Kidney (tissue), 14 donors: ENCODE measurements around the gene INF2. TPM values are rescaled to one million over a fixed set of nuclear protein-coding genes. Genes with fewer than 3 reads are reported as not detected.

Experiments
- DNase-seq, 5 donors: peaks; one replicate each; pipeline ENCODE4 v3.0.0-alpha.2; 2013 to 2020
- FAIRE-seq: peaks from 2 replicates; lab custom pipeline; 2012; peaks lifted over from hg19 to GRCh38; lab: Jason Lieb, UNC
- H3K27ac ChIP-seq, 2 donors: one replicate each; pipeline ENCODE4 v1.7.0; 2013; ENCODE audit warnings: low read depth in 2 of 2, low read length in 2 of 2, inconsistent platforms in 1 of 2
- H3K27me3 ChIP-seq: one replicate; pipeline ENCODE4 v1.7.1; 2013; ENCODE audit warnings: low read length, inconsistent platforms; ENCODE audit not compliant: control insufficient read depth, insufficient read depth
- H3K36me3 ChIP-seq, 3 donors: one replicate each; pipeline versions ENCODE4 v1.7.0 to v1.7.1; 2013; ENCODE audit warnings: low read length in 3 of 3, control low read depth in 1 of 3, inconsistent platforms in 1 of 3; ENCODE audit not compliant: insufficient read depth in 3 of 3, control insufficient read depth in 2 of 3
- H3K4me1 ChIP-seq, 3 donors: one replicate each; pipeline versions ENCODE4 v1.7.0 to v1.7.1; 2013; ENCODE audit warnings: low read length in 3 of 3, inconsistent platforms in 1 of 3, low read depth in 1 of 3; ENCODE audit not compliant: control insufficient read depth in 2 of 3, insufficient read depth in 2 of 3
- H3K4me3 ChIP-seq, 3 donors: one replicate each; pipeline versions ENCODE4 v1.7.0 to v1.8.1; 2013; ENCODE audit warnings: low read length in 3 of 3, control low read depth in 1 of 3, inconsistent platforms in 1 of 3
- H3K9ac ChIP-seq, 3 donors: one replicate each; pipeline versions ENCODE4 v1.7.0 to v1.7.1; 2013; ENCODE audit warnings: low read length in 3 of 3, control low read depth in 1 of 3, inconsistent platforms in 1 of 3
- H3K9me3 ChIP-seq, 3 donors: one replicate each; pipeline versions ENCODE4 v1.7.0 to v1.7.1; 2013; ENCODE audit warnings: low read length in 3 of 3, control low read depth in 1 of 3, inconsistent platforms in 1 of 3; ENCODE audit not compliant: control insufficient read depth in 2 of 3, insufficient read depth in 1 of 3
- intact Hi-C: fragments of 100-400 bp; cut with DNase I; formaldehyde crosslinking; loops from one replicate; pipeline ENCODE4 v1.11.1; 2022
- polyA plus RNA-seq: library from polyadenylated mRNA; stranded (reverse); fragments of 350-450 nt; fragmentation: Illumina TruSeq; extraction: RNeasy Lipid Tissue Mini Kit (QIAGEN cat#74804); gene quantifications from one replicate; pipeline ENCODE4 v1.2.3, GENCODE V29; 2014; ENCODE audit warnings: low read depth, low replicate concordance; ENCODE audit not compliant: insufficient read depth
- total RNA-seq: library from RNA; stranded (reverse); fragmentation: NEBNext Ultra II Directional; extraction: Animal tissue kit (Norgen Biotek cat#: 25700); gene quantifications from one replicate; pipeline ENCODE4 v1.2.1, GENCODE V29; 2021
- TF ChIP-seq, protein P1 (sequence below): IDR thresholded peaks from 3 replicates; pipeline ENCODE4 v1.5.1; 2012; ENCODE audit warnings: mild to moderate bottlenecking, moderate library complexity, borderline replicate concordance; ENCODE audit not compliant: insufficient read depth; ENCODE audit errors: extremely low read depth
- donor health status: control.
- donor health status: control.
- donor health status: control.
- donor health status: control.
- donor health status: control.
- donor health status: DM: yes; HTN: yes; CAD: no.
- donor health status: Normal renal cell carcinoma (clear cell type).

INF2 gene
- total and polyA plus RNA-seq, 2 donors from 2014 or later, result 58.5 to 82.7 TPM

DNA sequence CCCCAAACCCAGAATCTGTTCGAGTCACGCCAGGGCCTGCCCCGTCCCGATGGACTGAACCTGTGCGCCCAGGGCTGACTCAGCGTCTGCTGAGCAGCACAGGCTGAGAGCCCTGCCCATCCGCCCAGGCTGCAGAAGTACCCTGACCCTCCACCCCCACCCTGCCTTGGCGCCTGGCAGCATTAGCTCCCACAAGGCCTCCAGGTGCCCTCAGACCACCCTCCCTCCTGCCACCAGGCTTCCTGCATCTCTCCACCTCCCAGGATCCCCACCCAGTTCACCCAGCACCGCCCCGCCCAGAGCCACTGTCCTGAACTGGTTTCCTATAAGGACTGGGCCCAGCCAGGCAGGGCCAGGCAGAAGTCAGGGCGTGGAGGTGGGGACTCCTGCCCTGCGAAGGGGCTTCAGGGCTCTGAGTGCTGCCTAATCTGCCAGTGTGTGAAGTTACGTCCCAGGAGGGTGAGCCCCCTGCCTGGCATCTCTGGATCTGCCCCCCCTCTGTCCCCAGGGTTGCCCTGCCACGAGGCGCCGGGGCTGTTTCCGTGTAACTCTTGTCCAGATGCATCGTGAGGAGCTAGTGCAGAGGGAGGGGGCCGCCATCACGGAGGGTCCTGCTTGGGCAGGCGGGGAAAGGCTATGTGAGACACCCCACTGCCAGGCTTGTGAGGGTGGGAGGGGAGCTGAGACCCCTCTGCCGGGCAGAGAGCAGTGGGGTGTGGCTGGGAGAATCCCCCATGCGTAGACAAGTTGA is 43.7 kb downstream of the INF2 start:
- Histone ChIP-seq H3K36me3 (no peaks in the 10 kb centered on the region), H3K4me3 (no peak overlapping the region), H3K27ac (peak overlapping the region; percentile 16 to 32), H3K27me3 (no peaks in the 10 kb centered on the region), H3K9ac (no peak overlapping the region), H3K9me3 (no peaks in the 10 kb centered on the region), H3K4me1 (peaks cover 0 to 40% (median 13%) of the 10 kb centered on the region in 3 donors)
- no peak for DNase-seq
- FAIRE-seq, result no peak
- intact Hi-C loops, result no loop called here
- TF ChIP-seq, protein P1, sequence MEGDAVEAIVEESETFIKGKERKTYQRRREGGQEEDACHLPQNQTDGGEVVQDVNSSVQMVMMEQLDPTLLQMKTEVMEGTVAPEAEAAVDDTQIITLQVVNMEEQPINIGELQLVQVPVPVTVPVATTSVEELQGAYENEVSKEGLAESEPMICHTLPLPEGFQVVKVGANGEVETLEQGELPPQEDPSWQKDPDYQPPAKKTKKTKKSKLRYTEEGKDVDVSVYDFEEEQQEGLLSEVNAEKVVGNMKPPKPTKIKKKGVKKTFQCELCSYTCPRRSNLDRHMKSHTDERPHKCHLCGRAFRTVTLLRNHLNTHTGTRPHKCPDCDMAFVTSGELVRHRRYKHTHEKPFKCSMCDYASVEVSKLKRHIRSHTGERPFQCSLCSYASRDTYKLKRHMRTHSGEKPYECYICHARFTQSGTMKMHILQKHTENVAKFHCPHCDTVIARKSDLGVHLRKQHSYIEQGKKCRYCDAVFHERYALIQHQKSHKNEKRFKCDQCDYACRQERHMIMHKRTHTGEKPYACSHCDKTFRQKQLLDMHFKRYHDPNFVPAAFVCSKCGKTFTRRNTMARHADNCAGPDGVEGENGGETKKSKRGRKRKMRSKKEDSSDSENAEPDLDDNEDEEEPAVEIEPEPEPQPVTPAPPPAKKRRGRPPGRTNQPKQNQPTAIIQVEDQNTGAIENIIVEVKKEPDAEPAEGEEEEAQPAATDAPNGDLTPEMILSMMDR, result no peak

DNA sequence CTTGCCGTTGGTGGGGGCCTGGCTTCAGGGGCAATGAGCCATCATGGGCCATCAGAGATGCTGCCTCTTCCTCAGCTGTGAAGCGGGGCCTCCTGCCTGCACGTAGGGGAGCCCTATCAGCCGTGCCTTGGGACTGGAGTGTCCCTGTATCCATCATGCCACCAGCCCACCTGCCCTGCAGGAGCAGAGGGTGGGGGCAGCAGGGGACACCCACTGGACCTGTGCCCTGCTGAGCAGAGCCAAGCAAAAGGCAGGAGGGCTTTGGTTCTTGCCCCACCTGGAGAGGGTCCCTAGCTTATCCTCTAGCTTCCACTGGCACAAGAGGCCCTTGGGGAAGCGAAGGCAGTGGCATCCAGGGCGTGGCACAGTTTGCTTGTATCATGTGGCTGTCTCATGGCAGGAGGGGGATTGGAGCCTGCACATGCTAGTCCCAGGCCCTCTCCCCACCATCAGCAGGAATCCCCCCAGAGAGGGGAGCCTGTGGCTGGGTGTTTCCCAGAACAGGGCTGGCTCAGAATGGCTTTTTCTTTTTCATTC is 44.7 kb downstream of the INF2 start:
- intact Hi-C loops, result no loop called here
- H3K9ac ChIP-seq, result no peak overlapping the region
- FAIRE-seq, result no peak

DNA sequence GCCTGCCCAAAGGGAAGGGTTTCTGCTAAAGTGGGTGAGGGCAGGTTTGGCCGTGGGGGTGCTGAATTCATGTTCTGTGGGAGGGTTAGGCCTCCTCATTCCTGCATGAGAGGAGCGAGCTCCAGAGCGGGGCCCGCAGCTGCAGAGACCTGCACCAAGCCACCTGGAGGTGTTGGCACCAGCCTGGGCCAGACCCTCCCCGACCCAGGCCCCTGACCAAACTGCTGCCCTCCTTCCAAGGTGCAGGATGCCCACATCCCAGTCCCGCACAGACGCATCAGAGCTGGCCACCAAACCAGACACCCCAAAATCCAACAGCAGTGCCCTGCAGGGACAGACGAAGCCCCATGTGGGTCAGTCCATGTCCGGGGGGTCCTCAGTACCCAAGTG is 45.2 kb downstream of the INF2 start:
- TF ChIP-seq, protein P1, result no peak
- no peaks in the 10 kb centered on the region for H3K36me3 ChIP-seq
- peak overlapping the region in 1 of 2 donors; percentile 16 for H3K27ac ChIP-seq
- intact Hi-C loops, result no loop called here
- no peak overlapping the region for H3K9ac ChIP-seq
- no peak overlapping the region for H3K4me3 ChIP-seq
- no peak for FAIRE-seq
- DNase-seq, result no peak
- no peaks in the 10 kb centered on the region for H3K9me3 ChIP-seq
- H3K27me3 ChIP-seq, result no peaks in the 10 kb centered on the region
- H3K4me1 ChIP-seq, result peaks cover 0 to 36% (median 13%) of the 10 kb centered on the region in 3 donors

More for the DNA sequence above, 44.7 kb downstream of the INF2 start:
- no peaks in the 10 kb centered on the region for H3K9me3 ChIP-seq
- no peak overlapping the region for H3K4me3 ChIP-seq
- H3K4me1 ChIP-seq, result peaks cover 0 to 36% (median 13%) of the 10 kb centered on the region in 3 donors
- TF ChIP-seq, protein P1, result no peak
- H3K27me3 ChIP-seq, result no peaks in the 10 kb centered on the region
- no peak overlapping the region for H3K27ac ChIP-seq
- no peaks in the 10 kb centered on the region for H3K36me3 ChIP-seq
- no peak for DNase-seq
